IMR-90 (cell line): ENCODE data around the gene PANX1.

Experiments
- BHLHE40 ChIP-seq: fragments of 150-350 bp; IDR thresholded peaks from 2 replicates; pipeline ENCODE4 v1.6.1; 2016; ENCODE audit warnings: mild to moderate bottlenecking, low read depth, low read length
- CEBPB ChIP-seq: IDR thresholded peaks from 2 replicates; pipeline ENCODE4 v1.6.1; 2012; ENCODE audit warnings: low read depth, low read length, improper control_type of control experiment
- CHD1 ChIP-seq: IDR thresholded peaks from 2 replicates; pipeline ENCODE4 v1.6.1; 2012; ENCODE audit warnings: low read depth, low read length, improper control_type of control experiment
- FOS ChIP-seq: fragments of 150-350 bp; IDR thresholded peaks from 2 replicates; pipeline ENCODE4 v1.6.1; 2016; ENCODE audit warnings: low read depth, low read length
- MAZ ChIP-seq: IDR thresholded peaks from 2 replicates; pipeline ENCODE4 v1.6.1; 2012; ENCODE audit warnings: low read depth, mild to moderate bottlenecking, low read length, improper control_type of control experiment, moderate library complexity, borderline replicate concordance
- POLR2A ChIP-seq: IDR thresholded peaks from 2 replicates; pipeline ENCODE4 v1.6.1; 2012; ENCODE audit warnings: mild to moderate bottlenecking, low read depth, low read length
- RAD21 ChIP-seq: IDR thresholded peaks from 2 replicates; pipeline ENCODE4 v1.6.1; 2012; ENCODE audit warnings: low read length, improper control_type of control experiment
- RFX5 ChIP-seq: IDR thresholded peaks from 2 replicates; pipeline ENCODE4 v1.8.0; 2012; ENCODE audit warnings: low read depth, mild to moderate bottlenecking, low read length, moderate library complexity
- TF ChIP-seq, protein P1 (sequence below): conservative IDR thresholded peaks from 2 replicates; pipeline ENCODE4 v1.5.1; 2012; ENCODE audit warnings: mild to moderate bottlenecking, low read depth, low read length, improper control_type of control experiment
- TF ChIP-seq, protein P2 (sequence below): fragments of 150-350 bp; IDR thresholded peaks from 2 replicates; pipeline ENCODE4 v1.6.1; 2017; ENCODE audit warnings: mild to moderate bottlenecking, antibody characterized with exemption, low read length, low read depth
- TF ChIP-seq, protein P3 (sequence below): fragments of 150-350 bp; IDR thresholded peaks from 2 replicates; pipeline ENCODE4 v1.6.1; 2016; ENCODE audit warnings: low read depth, mild to moderate bottlenecking, low read length, moderate library complexity, borderline replicate concordance

DNA sequence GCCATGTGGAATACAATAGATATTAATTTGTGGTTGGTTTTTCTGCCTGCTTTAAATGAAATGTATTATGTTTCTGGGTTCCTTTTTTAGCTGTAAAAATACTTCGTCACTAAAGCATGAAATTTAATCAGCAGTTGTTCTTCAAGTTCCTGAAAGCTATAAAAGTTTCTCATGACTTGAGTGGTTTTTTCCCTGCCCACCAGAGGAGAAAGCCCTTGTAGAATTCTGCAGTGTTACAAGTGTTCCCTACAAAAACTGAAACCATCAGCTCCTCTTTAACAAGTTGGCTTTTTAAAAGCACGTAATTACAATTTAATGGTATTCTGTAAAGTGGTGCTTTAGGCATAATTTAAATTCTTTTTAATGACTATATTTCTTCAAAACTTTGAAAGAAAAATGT is 56.2 kb downstream of the PANX1 start:
- TF ChIP-seq, protein P1, sequence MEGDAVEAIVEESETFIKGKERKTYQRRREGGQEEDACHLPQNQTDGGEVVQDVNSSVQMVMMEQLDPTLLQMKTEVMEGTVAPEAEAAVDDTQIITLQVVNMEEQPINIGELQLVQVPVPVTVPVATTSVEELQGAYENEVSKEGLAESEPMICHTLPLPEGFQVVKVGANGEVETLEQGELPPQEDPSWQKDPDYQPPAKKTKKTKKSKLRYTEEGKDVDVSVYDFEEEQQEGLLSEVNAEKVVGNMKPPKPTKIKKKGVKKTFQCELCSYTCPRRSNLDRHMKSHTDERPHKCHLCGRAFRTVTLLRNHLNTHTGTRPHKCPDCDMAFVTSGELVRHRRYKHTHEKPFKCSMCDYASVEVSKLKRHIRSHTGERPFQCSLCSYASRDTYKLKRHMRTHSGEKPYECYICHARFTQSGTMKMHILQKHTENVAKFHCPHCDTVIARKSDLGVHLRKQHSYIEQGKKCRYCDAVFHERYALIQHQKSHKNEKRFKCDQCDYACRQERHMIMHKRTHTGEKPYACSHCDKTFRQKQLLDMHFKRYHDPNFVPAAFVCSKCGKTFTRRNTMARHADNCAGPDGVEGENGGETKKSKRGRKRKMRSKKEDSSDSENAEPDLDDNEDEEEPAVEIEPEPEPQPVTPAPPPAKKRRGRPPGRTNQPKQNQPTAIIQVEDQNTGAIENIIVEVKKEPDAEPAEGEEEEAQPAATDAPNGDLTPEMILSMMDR = no peak
- TF ChIP-seq BHLHE40 (no peak), POLR2A (no peak), RAD21 (no peak), MAZ (no peak), CHD1 (no peak), RFX5 (no peak), FOS (no peak), CEBPB (no peak)
- TF ChIP-seq, protein P2, sequence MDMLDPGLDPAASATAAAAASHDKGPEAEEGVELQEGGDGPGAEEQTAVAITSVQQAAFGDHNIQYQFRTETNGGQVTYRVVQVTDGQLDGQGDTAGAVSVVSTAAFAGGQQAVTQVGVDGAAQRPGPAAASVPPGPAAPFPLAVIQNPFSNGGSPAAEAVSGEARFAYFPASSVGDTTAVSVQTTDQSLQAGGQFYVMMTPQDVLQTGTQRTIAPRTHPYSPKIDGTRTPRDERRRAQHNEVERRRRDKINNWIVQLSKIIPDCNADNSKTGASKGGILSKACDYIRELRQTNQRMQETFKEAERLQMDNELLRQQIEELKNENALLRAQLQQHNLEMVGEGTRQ = no peak
- TF ChIP-seq, protein P3, sequence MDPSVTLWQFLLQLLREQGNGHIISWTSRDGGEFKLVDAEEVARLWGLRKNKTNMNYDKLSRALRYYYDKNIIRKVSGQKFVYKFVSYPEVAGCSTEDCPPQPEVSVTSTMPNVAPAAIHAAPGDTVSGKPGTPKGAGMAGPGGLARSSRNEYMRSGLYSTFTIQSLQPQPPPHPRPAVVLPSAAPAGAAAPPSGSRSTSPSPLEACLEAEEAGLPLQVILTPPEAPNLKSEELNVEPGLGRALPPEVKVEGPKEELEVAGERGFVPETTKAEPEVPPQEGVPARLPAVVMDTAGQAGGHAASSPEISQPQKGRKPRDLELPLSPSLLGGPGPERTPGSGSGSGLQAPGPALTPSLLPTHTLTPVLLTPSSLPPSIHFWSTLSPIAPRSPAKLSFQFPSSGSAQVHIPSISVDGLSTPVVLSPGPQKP = no peak
